Osteoblast (primary cell): ENCODE data around the gene ADCY1. TPM values are rescaled to one million over a fixed set of nuclear protein-coding genes. Genes with fewer than 3 reads are reported as not detected.

ENCODE experiments used
- DNase-seq: peaks from one replicate; pipeline ENCODE4 v3.0.0; 2011; ENCODE audit warnings: low spot score, mixed read lengths; ENCODE audit not compliant: insufficient read length; ENCODE audit errors: missing footprints
- H2AFZ ChIP-seq: 2 replicates; pipeline ENCODE4 v1.6.0; 2011; ENCODE audit warnings: mild to moderate bottlenecking, low read length
- H3K27ac ChIP-seq: 2 replicates; pipeline ENCODE4 v1.5.1; 2011; ENCODE audit warnings: mild to moderate bottlenecking, low read depth, low read length, moderate library complexity
- H3K27me3 ChIP-seq: 2 replicates; pipeline ENCODE4 v1.6.0; 2012; ENCODE audit warnings: mild to moderate bottlenecking, control low read depth, inconsistent platforms, low read length, moderate library complexity; ENCODE audit not compliant: insufficient read depth
- H3K36me3 ChIP-seq: 2 replicates; pipeline ENCODE4 v1.5.1; 2011; ENCODE audit warnings: mild to moderate bottlenecking, low read length, control low read depth, moderate library complexity; ENCODE audit not compliant: insufficient read depth
- H3K4me1 ChIP-seq: 2 replicates; pipeline ENCODE4 v1.5.1; 2011; ENCODE audit warnings: mild to moderate bottlenecking, low read length, control low read depth, moderate library complexity; ENCODE audit not compliant: insufficient read depth
- H3K4me2 ChIP-seq: 2 replicates; pipeline ENCODE4 v1.6.0; 2011; ENCODE audit warnings: mild to moderate bottlenecking, low read length; ENCODE audit not compliant: insufficient read depth
- H3K4me3 ChIP-seq: fragments of 200-600 bp; sonication (generic); 3 replicates; pipeline ENCODE4 v1.5.1; 2012; ENCODE audit warnings: mild to moderate bottlenecking, low read length, inconsistent platforms; ENCODE audit not compliant: insufficient read depth
- H3K79me2 ChIP-seq: 2 replicates; pipeline ENCODE4 v1.6.0; 2012; ENCODE audit warnings: mild to moderate bottlenecking, low read length, control low read depth, inconsistent platforms; ENCODE audit not compliant: insufficient read depth
- H3K9me3 ChIP-seq: 2 replicates; pipeline ENCODE4 v1.5.1; 2011; ENCODE audit warnings: low read depth, low read length, control low read depth
- H4K20me1 ChIP-seq: 2 replicates; pipeline ENCODE4 v1.6.0; 2012; ENCODE audit warnings: mild to moderate bottlenecking, low read length, control low read depth; ENCODE audit not compliant: insufficient read depth
- total RNA-seq: library from RNA; depleted of rRNA; stranded (reverse); fragments of >200 nt; gene quantifications from 2 replicates; pipeline ENCODE4 v1.2.3, GENCODE V29; 2012
- TF ChIP-seq, protein P1 (sequence below): IDR thresholded peaks from 2 replicates; pipeline ENCODE4 v1.5.1; 2011; ENCODE audit warnings: mild to moderate bottlenecking, low read depth, low read length, moderate library complexity; ENCODE audit errors: extremely low read depth

The ADCY1 gene
- total RNA-seq, 1 donor: 1.1 TPM

DNA sequence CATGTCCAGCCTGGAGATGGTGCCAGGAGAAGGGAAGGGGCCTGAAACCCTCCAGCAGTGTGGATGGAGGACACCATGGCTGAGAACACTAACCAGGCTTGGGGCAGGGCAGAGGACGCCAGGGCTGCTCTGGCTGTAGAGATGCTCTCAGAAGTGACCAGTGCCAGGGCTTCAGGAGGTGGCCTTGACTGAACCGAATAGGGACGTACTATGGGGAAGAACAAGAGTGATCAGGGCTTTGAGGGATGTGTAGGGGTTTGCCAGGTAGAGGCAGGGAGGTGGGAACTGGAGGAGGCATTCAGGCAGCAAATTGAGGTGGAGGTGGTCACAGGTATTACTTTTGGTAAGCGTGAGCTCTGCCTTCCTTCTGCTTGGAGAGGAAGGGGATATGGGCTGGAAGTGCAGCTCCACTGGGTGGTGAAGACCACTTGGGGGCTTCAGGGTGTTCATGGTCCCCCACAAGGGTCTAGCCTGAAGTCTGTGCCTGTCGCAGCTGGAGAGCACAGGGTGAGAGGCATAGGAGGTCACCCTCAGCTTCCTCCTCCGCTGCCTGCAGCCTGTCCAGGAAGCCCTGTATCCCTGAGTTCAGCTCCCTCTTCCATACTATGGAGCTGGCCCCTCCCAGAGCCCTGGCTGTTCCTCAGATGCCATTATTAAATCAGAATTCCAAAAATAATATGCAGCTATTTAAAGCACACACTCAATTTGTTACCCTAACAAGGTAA, 27.8 kb downstream of the ADCY1 start:
- DNase-seq: no peak
- no peak overlapping the region for H3K4me3 ChIP-seq
- no peaks in the 10 kb centered on the region for H3K79me2 ChIP-seq
- H3K27ac ChIP-seq: no peak overlapping the region
- no peaks in the 10 kb centered on the region for H3K36me3 ChIP-seq
- H3K27me3 ChIP-seq: peaks cover 8% of the 10 kb centered on the region
- no peaks in the 10 kb centered on the region for H3K4me1 ChIP-seq
- no peaks in the 10 kb centered on the region for H4K20me1 ChIP-seq
- TF ChIP-seq, protein P1, sequence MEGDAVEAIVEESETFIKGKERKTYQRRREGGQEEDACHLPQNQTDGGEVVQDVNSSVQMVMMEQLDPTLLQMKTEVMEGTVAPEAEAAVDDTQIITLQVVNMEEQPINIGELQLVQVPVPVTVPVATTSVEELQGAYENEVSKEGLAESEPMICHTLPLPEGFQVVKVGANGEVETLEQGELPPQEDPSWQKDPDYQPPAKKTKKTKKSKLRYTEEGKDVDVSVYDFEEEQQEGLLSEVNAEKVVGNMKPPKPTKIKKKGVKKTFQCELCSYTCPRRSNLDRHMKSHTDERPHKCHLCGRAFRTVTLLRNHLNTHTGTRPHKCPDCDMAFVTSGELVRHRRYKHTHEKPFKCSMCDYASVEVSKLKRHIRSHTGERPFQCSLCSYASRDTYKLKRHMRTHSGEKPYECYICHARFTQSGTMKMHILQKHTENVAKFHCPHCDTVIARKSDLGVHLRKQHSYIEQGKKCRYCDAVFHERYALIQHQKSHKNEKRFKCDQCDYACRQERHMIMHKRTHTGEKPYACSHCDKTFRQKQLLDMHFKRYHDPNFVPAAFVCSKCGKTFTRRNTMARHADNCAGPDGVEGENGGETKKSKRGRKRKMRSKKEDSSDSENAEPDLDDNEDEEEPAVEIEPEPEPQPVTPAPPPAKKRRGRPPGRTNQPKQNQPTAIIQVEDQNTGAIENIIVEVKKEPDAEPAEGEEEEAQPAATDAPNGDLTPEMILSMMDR: no peak
- no peak overlapping the region for H3K4me2 ChIP-seq
- H3K9me3 ChIP-seq: no peaks in the 10 kb centered on the region
- no peak overlapping the region for H2AFZ ChIP-seq

DNA sequence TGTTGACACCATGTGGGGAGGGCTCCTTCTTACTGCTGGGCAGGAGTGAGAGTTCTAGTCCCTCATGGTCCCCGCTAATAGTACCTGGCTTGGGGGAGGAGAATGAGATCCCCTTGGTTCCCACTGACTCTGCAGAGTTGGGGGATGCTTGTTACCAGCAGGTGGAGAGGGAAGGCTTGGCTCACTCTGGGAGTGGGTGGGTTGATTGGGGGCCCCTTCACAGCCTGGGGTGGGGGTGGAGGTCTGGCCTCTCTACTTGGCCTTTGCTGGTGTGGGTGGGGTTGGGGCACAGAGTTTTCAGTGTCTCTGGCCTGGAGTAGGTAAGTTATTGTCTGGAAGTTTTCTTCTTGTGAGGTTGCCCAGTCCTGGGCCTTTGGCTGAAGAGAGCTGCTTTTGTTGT, 31.9 kb downstream of the ADCY1 start:
- DNase-seq: no peak
- Histone ChIP-seq H3K36me3 (no peaks in the 10 kb centered on the region), H3K9me3 (no peaks in the 10 kb centered on the region), H3K27ac (no peak overlapping the region), H3K4me1 (no peaks in the 10 kb centered on the region), H3K4me3 (no peak overlapping the region), H3K4me2 (no peak overlapping the region), H3K27me3 (no peaks in the 10 kb centered on the region), H3K79me2 (no peaks in the 10 kb centered on the region), H2AFZ (no peak overlapping the region), H4K20me1 (no peaks in the 10 kb centered on the region)
- TF ChIP-seq, protein P1: no peak

DNA sequence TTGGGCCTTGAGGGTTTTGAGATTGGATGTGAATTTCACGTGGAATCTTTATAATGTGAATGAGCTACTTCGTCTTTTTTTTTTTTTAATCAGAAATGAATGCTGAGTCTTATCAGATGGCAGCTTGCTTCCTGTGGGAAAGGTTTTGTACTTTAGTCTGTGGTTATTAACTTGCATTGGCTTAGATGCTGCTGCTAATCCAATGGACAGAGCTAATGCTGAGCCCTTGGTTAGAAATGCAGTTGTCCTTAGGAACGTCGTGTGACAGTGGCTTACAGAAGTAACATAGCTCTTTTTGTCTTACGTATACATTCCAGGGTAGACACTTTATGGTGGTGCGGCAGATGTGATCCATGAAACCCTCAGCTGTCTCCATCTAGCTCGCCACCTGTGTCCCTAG, 32.8 kb downstream of the ADCY1 start:
- Histone ChIP-seq H3K9me3 (no peaks in the 10 kb centered on the region), H3K4me1 (no peaks in the 10 kb centered on the region), H3K27me3 (no peaks in the 10 kb centered on the region), H3K27ac (no peak overlapping the region), H4K20me1 (no peaks in the 10 kb centered on the region), H3K79me2 (no peaks in the 10 kb centered on the region), H3K4me2 (no peak overlapping the region), H3K4me3 (no peak overlapping the region), H3K36me3 (no peaks in the 10 kb centered on the region), H2AFZ (no peak overlapping the region)
- TF ChIP-seq, protein P1: no peak
- DNase-seq: no peak

DNA sequence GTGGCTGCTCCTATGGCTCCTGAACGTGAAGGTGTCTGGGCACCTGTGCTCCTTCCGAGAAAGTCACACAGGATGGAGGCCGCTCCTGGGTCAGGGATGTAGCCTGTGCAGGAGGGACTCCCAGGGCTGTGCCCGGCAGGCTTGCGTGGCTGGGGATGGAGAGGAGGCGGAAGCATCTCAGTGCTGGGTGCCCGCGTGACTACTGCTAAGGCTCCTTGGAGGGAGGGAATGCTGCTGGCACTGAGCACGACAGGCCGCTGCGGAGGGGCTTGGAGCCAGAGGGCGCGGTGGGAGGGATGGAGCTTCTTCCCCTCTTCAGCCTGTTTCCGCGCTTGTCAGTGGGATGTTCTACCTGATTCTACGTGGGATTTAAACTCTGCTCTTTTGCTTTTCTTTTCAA, 35.0 kb downstream of the ADCY1 start:
- Histone ChIP-seq H2AFZ (no peak overlapping the region), H3K27me3 (no peaks in the 10 kb centered on the region), H3K36me3 (no peaks in the 10 kb centered on the region), H3K4me2 (no peak overlapping the region), H3K79me2 (no peaks in the 10 kb centered on the region), H3K4me3 (no peak overlapping the region), H3K4me1 (no peaks in the 10 kb centered on the region), H3K9me3 (no peaks in the 10 kb centered on the region), H4K20me1 (no peaks in the 10 kb centered on the region), H3K27ac (no peak overlapping the region)
- DNase-seq: no peak
- TF ChIP-seq, protein P1: no peak
